Measurements from ENCODE around the gene BCL7A.
"Not testable (repeated sequence)": the region's sequence is repeated elsewhere in the genome, so short reads cannot be mapped to it uniquely, and the experiment has no call there.

Gene BCL7A

DNA sequence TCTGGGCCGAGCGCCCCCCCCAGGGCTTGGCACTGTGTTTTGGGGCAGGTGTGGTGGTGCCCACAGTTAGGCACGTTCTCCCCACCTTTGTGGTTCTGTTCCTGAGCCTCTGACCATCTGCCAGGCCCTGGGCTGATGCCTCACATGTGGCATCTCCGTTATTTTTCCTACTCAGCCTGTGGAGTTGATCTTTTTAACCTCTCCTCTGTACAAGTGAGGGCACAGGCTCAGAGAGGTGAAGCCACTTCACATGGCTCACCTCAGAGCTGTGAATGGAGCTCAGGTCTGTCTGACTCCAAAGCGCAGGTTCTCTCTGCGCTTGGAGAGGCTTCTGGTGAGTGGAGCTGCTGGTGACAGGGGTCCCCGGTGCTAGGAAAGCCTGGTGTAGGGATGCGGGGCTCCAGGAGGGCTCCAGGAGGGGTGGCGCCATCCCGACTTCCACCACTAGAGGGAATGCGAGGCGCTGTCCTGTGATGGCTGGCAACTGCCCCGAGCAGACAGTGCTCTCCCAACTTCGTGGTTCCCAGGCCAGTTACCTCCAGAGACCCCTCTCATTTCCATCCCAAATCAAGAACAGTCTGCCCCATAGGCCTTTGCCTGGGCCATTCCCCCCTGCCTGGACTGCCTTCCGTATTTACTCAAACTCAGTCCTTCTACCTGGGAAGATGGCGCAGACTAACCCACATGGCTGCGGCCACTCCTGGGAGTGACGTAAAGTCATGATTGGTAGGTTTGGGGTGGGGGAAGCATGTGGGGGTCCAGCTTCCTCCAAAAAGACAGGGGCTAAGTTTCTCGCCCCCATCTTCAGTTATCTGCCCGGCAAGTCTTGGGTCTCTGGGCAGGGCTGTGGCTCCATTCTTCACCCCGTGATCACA lies 9.9 kb downstream of the BCL7A start:
- no peak for DNase-seq (ENCODE audit: low read depth)
- H3K4me3 ChIP-seq (ENCODE audit: control insufficient read depth, low read depth, low read length), result no peak overlapping the region
- TF ChIP-seq, protein P1, sequence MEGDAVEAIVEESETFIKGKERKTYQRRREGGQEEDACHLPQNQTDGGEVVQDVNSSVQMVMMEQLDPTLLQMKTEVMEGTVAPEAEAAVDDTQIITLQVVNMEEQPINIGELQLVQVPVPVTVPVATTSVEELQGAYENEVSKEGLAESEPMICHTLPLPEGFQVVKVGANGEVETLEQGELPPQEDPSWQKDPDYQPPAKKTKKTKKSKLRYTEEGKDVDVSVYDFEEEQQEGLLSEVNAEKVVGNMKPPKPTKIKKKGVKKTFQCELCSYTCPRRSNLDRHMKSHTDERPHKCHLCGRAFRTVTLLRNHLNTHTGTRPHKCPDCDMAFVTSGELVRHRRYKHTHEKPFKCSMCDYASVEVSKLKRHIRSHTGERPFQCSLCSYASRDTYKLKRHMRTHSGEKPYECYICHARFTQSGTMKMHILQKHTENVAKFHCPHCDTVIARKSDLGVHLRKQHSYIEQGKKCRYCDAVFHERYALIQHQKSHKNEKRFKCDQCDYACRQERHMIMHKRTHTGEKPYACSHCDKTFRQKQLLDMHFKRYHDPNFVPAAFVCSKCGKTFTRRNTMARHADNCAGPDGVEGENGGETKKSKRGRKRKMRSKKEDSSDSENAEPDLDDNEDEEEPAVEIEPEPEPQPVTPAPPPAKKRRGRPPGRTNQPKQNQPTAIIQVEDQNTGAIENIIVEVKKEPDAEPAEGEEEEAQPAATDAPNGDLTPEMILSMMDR (IDR thresholded peaks at IDR 0.05; ENCODE audit: control insufficient read depth, insufficient read depth, low read depth, low read length, missing control alignments), result peak; percentile 75

DNA sequence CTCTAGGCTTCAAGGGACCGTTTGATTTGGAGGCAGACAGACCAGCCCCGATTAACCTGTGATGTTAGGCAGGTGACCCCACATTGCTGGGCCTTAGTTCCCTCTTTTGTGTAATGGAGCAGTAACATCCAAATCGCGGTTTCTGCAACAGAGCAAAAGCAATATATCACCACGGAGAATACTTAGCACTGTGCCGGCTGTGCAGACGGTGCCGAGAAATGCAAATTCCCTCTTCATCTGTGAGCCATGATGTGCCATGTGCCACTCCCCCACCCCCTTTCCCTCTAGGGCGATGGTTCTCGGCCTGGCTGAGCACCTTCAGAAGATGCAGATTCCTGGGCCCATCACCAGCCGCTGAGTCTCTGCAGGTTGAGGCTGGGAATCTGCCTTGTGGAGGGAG lies 10.9 kb downstream of the BCL7A start:
- DNase-seq (ENCODE audit: low read depth), result no peak
- no peak overlapping the region for H3K4me3 ChIP-seq (ENCODE audit: control insufficient read depth, low read depth, low read length)
- TF ChIP-seq, protein P1 (IDR thresholded peaks at IDR 0.05; ENCODE audit: control insufficient read depth, insufficient read depth, low read depth, low read length, missing control alignments), result no peak

- DNase-seq (ENCODE audit: low read depth), result no peak
- TF ChIP-seq, protein P1 (IDR thresholded peaks at IDR 0.05; ENCODE audit: control insufficient read depth, insufficient read depth, low read depth, low read length, missing control alignments), result no peak
- no peak overlapping the region for H3K4me3 ChIP-seq (ENCODE audit: control insufficient read depth, low read depth, low read length)
These were observed 13.6 kb downstream of the BCL7A start for GRCh38 chr12:122035292-122035691.

GRCh38 chr12:122036153-122036552 lies 14.5 kb downstream of the BCL7A start:
- no peak overlapping the region for H3K4me3 ChIP-seq (ENCODE audit: control insufficient read depth, low read depth, low read length)
- no peak for DNase-seq (ENCODE audit: low read depth)
- TF ChIP-seq, protein P1 (IDR thresholded peaks at IDR 0.05; ENCODE audit: control insufficient read depth, insufficient read depth, low read depth, low read length, missing control alignments), result no peak

DNA sequence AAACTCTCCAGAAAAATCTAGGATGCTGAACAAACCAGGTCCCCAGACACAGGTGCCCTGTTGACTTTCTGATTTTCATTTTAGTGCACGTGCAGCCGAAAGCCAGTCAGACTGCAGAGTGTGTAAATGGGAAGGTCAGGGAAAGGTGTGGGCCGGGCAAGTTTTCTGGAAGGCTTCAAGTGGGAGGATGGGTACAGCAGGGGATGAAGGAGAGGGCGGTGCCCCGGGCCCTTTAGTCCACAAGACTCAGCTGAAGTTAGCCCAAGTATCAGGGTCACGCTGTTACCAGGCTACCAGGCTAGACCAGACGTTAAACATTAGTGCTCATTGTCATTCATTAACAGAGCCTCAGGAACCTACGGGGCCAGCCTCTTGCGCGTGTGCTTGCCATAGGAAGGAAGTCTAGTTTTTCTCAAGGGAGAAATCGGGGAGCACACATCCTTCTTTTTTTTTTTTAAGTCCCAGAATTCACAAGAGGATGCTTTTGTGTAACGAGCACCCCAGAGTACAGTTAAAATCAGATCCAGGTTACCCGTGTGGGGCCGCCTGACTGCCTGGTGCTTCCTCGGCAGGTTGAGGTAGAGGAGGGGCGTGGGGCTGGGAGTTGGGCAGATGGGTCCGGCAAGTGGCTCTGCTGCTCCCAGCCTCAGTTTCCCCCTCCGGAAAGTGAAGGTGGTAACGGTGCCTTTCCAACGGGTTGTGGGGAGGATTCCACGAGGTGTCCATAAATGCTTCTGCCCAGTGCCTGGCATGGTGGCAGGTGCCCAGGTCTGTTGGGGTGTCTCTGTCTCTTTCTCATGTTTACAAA lies 19.1 kb downstream of the BCL7A start:
- H3K4me3 ChIP-seq (ENCODE audit: control insufficient read depth, low read depth, low read length), result no peak overlapping the region
- no peak for DNase-seq (ENCODE audit: low read depth)
- TF ChIP-seq, protein P1 (IDR thresholded peaks at IDR 0.05; ENCODE audit: control insufficient read depth, insufficient read depth, low read depth, low read length, missing control alignments), result no peak

DNA sequence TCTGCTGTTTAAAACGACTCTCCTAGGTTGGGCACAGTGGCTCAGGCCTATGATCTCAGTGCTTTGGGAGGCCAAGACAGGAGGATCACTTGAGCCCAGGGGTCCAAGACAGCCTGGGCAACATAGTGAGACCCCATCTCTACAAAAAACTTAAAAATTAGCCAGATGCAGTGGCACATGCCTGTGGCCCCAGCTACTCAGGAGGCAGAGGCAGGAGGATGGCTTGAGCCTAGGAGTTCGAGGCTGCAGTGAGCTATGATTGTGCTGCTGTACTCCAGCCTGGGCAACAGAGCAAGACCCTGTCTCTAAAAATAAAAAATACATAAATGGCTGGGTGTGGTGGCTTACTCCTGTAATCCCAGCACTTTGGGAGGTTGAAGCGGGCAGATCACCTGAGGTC lies 19.8 kb downstream of the BCL7A start:
- not testable (repeated sequence) for DNase-seq (ENCODE audit: low read depth); H3K4me3 ChIP-seq (ENCODE audit: control insufficient read depth, low read depth, low read length)

- DNase-seq (ENCODE audit: low read depth), result no peak
- TF ChIP-seq, protein P1 (IDR thresholded peaks at IDR 0.05; ENCODE audit: control insufficient read depth, insufficient read depth, low read depth, low read length, missing control alignments), result no peak
These were observed 21.2 kb downstream of the BCL7A start for GRCh38 chr12:122042910-122043309.

More at GRCh38 chr12:122042910-122043309, 21.2 kb downstream of the BCL7A start:
- H3K4me3 ChIP-seq (ENCODE audit: control insufficient read depth, low read depth, low read length), result no peak overlapping the region

Measured in AG09309 (cell line).